ENCODE measurements around the gene KLRD1.
"Not testable (repeated sequence)": the region's sequence is repeated elsewhere in the genome, so short reads cannot be mapped to it uniquely, and the experiment has no call there.

KLRD1 gene, protein sequence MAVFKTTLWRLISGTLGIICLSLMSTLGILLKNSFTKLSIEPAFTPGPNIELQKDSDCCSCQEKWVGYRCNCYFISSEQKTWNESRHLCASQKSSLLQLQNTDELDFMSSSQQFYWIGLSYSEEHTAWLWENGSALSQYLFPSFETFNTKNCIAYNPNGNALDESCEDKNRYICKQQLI

DNA sequence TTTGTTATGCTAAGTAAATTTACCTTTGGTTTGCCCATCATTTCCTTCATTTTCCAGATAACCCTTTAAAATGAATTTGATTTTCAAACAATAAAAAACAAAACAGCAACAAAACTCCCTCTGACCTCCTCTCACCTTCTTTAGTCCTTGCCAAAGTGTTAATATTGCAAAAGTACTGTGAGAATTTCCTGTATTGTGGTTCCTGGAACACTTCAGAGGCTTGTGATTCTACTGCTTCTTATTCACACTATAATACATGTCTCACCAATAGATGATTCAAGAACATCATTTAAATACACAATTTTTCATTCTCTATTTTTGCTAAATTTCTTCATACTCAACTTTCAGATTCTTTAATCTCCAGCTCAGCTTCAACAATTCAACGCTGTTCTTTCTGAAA, at the start of gene KLRD1:
Gene KLRD1, plus strand, starts transcription at position 241 of the 400 bp plus-strand sequence. CDS start 208 bp downstream, outside the sequence.
- no peak for DNase-seq (ENCODE audit: low read depth)

GRCh38 chr12:10260927-10261326, 46.7 kb upstream of the KLRD1 start:
- no peak for DNase-seq (ENCODE audit: low read depth)

- DNase-seq (ENCODE audit: low read depth) = no peak
These were observed 39.6 kb upstream of the KLRD1 start for GRCh38 chr12:10268037-10268436.

DNA sequence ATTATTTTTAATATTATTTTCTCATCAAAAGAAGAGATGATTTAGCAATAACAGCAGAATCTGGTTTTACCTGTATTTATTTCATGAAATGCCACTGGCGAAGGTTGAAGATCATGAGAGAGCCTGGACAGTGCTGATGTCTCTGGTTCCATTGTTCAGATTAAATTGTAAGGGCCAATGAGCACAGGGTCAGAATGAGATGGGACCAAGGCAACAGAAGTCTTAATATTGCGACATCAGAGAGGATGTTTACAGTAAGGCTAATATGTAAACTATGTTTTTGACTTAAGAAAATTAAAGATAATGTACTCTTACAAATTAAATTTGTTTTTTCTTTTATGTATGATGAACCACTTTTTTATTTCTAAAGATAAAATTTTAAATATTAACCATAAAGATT, 35.2 kb upstream of the KLRD1 start:
- no peak for DNase-seq (ENCODE audit: low read depth)

DNA sequence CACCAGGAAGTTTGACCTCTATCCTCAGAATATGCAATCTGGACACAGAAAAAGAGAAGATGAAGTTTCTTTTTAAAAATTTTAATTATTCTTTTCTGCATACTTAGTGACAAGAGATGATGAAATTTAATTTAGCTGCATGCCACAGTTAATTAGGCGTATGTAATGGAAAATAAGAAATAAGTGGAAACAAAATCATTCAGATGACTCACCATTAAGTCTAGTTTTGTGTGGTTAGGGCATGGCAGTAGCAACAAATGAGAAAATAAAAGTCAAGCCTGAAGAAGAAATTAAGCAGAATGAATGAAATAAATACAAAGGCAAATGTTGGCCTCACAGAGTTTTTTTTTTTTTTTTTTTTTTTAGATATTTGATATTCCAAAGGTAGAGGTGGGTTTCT, 30.9 kb upstream of the KLRD1 start:
- no peak for DNase-seq (ENCODE audit: low read depth)

- no peak for DNase-seq (ENCODE audit: low read depth)
These were observed 29.6 kb upstream of the KLRD1 start for GRCh38 chr12:10278104-10278503.

- no peak for DNase-seq (ENCODE audit: low read depth)
These were observed 27.7 kb upstream of the KLRD1 start for GRCh38 chr12:10279937-10280336.

DNA sequence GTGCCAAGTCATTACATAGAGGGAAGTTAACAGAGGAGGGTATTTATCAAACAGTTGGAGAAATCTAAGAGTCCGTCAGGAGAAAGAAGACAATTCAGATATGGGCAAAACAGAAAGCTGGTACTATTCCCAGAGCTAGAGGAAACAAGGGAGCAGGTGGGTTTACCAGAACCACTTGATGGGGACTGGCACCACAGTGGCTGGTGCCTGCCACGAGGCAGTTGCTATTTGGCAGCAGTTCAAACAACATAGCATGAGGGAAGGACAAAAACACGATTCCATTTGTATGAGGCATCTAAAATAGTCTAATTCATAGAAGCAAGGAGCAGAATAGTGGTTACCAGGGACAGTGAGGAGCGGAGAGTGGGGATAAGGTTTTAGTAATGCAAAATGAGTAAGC, 24.6 kb upstream of the KLRD1 start:
- no peak for DNase-seq (ENCODE audit: low read depth)

- peak; percentile 26 for DNase-seq (ENCODE audit: low read depth)
These were observed 21.8 kb upstream of the KLRD1 start for GRCh38 chr12:10285919-10286318.

- no peak for DNase-seq (ENCODE audit: low read depth)
These were observed 18.5 kb upstream of the KLRD1 start for GRCh38 chr12:10289005-10289754.

- DNase-seq (ENCODE audit: low read depth) = no peak
These were observed 16.6 kb upstream of the KLRD1 start for GRCh38 chr12:10291030-10291429.

- DNase-seq (ENCODE audit: low read depth) = no peak
These were observed 14.5 kb upstream of the KLRD1 start for GRCh38 chr12:10293151-10293550.

- DNase-seq (ENCODE audit: low read depth) = no peak
These were observed 14.0 kb upstream of the KLRD1 start for GRCh38 chr12:10293570-10294227.

DNA sequence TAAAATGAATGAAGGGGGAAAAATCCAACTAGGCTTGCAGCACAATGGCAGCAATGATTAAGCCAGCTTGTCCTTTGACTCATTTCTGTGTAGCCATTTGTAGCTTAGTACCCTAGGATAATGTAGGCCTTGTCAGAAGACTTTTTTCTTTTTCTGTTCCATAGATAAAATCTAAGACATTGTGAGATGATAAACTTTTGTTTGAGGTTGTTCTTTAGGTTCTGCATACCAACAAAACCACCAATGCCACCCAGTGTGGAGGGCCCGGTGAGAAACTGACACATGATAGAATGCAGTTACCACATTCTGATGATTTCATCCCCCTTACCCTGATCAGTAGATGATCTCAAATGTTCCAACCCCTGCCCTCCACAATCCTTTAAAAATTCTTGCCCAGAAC, 6.6 kb upstream of the KLRD1 start:
- DNase-seq (ENCODE audit: low read depth) = peak; percentile 41

- DNase-seq (ENCODE audit: low read depth) = no peak
These were observed 3.5 kb upstream of the KLRD1 start for GRCh38 chr12:10304161-10304574.

DNA sequence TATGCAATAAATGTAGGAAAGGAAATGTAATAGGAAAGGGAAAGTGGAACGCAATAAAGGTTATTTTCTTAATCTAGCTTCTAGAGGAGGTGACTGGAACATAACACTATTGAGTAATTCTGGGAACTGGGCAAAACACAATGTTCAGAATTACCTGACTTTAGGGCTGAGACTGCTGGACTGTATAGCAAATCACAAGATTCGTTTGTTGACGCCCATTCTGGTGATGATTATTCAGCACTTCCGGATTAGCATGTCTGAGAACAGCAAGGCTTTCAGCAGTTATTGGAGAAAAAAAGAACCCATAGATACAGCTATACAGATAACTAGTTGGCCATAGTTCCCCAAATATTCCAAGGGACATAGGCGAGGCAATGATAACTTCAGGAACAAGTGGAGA, 2.3 kb upstream of the KLRD1 start:
- no peak for DNase-seq (ENCODE audit: low read depth)

GRCh38 chr12:10310926-10311720, 3.5 kb downstream of the KLRD1 start:
- DNase-seq (ENCODE audit: low read depth) = no peak

DNA sequence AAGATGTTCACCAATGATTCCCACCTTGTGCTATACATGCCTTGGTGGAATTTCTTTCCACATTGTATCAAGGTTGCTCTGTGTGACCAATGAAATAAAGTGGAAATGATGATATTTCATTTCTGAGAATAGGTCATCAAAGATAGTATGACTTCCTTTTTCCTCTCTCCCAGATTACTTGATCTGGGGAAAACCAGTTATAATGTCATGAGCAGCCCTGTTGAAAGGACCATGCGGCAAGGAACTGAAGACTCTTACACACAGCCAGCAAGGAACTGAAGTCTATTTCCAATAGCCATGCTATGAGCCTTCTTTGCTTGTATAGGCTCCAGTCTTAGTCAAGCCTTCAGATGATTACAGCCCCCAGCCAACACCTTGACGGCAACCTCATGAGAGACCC, 11.7 kb downstream of the KLRD1 start:
- DNase-seq (ENCODE audit: low read depth) = no peak

GRCh38 chr12:10320643-10321042, 13.0 kb downstream of the KLRD1 start:
- DNase-seq (ENCODE audit: low read depth) = no peak

DNA sequence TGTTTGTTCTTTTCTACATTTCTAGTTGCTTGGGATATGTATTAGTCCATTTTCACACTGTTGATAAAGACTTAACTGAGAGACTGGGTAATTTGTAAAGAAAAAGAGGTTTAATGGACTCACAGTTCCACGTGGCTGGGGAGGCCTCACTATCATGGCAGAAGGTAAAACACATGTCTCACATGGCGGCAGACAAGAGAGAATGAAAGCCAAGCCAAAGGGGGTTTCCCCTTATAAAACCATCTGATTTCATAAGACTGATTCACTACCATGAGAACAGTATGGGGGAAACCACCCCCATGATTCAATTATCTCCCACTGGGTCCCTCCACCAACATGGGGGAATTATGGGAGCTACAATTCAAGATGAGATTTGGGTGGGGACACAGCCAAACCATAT, 21.0 kb downstream of the KLRD1 start:
- DNase-seq (ENCODE audit: low read depth) = not testable (repeated sequence)

- DNase-seq (ENCODE audit: low read depth) = no peak
These were observed 24.1 kb downstream of the KLRD1 start for GRCh38 chr12:10331642-10332239.

- not testable (repeated sequence) for DNase-seq (ENCODE audit: low read depth)
These were observed 28.5 kb downstream of the KLRD1 start for GRCh38 chr12:10336196-10336595.

All from stimulated activated CD8-positive, alpha-beta memory T cell treated with anti-CD3 and anti-CD28 coated beads, Interleukin-4, amount 100 ng/mL, for 24 hours (primary cell).